Measurements from ENCODE around the gene MIB1.
"Not testable (repeated sequence)": the region's sequence is repeated elsewhere in the genome, so short reads cannot be mapped to it uniquely, and the experiment has no call there.

Gene MIB1

DNA sequence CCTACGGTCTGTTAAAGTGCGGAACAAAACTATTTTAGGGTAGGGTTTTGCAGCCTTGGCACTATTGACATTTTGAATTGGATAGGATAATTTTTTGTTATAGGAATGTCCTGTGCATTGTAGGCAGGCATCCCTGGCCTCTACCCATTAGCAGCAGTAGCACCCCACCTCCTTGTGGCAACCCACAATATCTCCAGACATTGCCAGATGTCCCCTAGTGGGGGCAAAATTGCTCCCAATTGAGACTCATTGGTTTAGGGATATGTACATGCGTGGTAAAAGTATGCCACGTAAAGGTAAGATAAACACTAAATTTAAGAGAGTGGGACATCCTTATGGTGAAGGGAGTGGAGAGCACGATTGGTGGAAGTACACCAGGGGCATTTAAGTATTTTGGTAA, 4.6 kb downstream of the MIB1 start:
- DNase-seq, result no peak

DNA sequence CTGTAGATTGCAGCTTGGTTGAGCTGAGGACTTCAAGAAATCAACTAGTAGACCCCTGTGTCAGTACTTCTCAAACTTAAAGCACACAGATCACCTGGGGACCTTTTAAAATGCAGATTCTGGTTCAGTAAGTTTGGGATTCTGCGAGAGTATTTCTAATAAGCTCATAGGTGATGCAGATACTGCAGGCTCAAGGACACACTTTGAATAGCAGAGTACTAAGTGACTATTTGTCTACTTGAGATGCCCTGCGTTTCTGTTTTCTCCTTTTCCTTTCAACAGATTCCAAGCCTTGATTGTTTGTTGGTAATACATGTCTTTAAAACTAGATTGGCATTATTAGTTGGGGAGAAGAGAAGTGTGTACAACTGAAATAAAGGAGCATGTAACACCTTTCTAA, 6.7 kb downstream of the MIB1 start:
- no peak for DNase-seq

DNA sequence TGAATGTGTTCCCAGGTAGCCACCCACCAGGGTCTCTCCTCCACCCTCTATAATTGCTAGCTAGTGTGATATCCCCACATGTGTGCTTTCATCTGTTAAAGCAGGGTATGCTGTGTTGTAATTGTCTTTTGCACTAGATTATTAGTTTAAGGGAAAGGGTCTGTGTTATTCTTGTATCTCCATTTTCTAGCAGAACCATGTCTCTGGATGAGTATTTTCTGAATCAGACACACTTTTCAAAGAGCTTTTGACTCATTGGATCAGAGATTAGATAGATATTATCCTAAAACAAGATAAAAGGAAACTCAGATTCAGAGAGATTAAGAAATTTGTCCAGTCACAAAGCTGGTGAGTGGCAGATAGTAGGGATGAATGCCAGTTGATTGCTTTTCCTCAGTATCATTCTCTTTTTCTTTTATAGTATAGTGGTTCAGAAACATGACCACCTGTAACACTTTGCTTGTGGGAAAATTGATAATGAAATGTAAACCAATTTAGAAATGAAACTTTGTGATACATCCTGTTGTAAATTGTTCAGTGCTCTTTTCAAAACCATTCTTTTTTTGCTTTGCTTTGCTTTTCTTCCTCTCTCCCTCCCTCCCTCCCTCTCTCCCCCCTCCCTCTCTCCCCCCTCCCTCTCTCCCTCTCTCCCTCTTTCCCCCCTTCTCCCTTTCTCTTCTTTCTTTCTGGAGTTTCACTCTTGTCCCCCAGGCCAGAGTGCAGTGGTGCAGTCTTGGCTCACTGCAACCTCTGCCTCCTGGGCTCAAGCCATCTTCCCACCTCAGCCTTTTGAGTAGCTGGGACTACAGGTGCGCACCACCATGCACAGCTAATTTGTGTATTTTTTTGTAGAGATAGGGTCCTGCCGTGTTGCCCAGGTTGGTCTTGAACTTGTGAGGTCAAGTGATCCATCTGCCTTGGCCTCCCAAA, 7.4 kb downstream of the MIB1 start:
- no peak for DNase-seq

DNA sequence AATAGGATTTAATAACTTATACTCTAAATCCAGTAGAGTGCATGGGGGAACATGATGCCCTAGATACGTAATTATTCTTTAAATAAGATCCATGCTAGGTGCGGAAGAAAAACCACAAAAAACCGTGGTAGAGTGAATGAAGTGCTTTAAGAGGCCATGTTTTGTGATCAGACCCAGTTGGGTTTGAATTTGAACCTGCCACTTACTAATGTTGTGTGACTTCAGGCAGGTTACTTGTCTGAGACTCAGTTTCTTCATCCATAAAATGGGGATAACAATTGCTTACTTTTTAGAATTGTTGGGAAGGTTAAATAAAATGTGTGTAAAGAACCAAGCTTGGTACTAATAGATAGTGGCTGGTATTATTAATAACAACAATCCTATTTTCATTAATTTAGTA, 17.2 kb downstream of the MIB1 start:
- no peak for DNase-seq

DNA sequence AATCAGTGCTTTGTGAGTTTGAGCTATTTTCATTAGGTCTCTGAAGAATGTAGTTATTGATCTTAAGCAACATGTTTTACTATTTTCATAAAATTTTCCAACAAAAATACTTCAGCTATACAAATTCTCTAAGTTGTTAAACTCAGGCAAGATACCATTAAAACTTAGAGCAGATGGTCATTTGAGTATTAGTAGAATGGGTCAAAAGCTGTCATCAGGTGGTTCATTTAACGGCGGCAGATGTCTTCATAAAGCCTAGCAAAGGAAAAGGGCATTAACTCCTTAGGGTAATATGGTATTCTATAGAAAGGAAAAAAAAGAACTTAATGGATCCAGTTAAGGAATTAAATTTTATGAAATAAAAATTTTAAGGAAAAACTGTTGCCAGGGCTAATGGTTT, 19.2 kb downstream of the MIB1 start:
- DNase-seq, result no peak

DNA sequence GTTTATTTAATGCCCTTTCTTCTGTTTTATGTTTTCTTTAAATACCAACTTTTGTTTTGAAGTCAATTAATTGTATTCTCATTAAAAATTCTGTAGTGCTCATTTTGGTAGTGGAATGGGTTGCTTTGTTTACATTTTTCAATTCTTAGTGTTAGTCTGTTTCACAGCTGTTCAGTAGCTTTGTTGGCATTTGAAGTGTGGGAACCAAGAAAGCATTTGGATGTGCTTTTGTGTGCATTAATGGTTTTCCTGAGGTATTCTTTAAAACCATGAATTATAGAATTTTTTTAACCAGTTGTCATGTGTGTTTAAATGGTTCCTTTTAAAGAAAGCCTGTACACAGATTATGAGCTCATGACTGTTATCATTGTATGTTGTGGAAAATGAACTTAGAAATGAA, 19.7 kb downstream of the MIB1 start:
- no peak for DNase-seq

DNA sequence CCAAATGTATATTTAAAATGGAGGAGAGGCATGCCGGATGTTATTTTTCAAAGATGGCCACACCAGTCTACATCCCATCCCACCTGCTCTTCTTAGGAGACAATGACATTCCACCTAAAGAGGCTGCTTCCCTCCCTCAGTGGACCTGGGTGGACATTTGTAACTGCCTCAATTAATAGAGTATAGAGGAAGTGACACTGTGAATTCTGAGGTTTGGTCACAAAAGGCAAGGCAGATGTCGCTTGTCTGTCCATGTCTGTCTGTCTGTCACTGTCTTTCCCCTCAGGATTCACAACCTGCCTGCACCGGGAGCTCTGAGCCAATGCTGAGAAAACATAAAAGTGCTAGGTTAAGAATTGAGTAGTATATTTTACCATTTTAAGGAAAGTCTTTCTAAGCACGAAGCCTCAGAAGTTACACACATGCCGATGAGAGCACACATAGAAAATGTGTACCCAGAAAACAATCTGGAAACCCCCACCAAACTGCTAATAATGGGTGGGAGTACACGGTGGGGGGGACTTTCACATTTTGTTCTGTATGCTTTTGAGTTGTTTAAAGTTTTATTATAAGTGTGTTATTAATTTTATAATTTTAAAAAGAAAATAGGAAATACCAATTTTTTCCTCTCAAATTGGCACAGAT, 21.0 kb downstream of the MIB1 start:
- peak in 1 of 2 experiments; percentile 7 for DNase-seq

DNA sequence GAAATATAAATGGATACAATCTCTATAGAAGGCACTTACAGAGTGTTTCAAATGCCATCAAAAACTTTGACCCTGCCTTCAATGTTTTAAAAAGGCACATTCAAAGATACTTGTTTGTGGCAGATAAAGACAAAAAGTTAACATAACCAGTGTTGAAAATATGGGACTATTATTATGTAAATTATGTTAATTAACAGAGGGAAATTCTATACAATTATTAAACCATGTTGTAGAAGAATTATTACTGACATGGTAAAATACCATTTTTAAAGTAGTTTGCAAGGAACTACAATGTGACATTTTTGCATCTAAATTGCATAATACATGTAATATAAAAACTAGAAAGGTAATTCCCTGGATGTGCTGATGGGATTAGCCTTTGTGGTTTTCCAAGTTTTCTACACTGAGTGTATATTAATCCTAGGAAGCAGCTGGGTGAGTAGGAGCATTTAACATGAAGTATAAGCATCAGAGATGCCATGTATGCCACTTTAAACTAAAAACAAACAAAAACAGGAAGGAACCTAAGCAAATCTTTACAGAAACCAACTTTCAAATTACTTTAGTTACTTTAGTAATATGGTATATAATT, 21.7 kb downstream of the MIB1 start:
- no peak for DNase-seq

DNA sequence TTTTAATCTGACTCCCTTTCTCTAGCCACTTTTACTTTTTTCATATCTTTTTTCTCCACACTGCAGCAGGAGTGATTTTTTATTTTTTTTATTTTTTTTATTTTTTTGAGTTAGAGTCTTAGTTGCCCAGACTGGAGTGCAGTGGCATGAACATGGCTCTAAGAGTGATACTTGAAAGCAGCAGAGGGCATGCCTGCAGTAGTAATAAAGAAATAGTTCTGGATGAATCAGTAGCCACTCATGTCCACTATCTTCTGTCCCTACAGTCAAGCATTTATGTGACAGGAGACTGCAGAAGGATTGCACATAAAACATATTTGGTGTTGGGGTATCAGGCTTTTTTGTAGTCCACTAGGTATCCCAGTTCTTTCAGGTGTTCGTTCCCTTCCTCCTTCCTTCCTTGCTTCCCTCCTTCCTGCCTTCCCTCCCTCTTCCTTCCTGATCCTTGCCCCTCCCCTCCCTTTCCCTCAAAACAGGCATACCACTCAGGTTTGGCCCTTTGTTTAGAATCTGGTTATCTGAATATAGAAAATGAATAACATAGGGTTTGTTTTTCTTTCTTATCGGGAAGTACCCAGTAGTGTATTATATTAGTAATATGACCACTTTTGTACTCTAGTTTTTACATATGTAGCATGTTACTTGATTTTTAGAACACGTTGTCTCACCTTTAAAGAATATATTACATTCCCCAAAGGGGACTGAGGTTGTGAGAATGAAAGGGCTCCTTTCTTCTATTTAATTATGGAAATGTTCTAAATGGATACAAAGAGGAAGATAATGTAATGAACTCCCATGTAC, 23.5 kb downstream of the MIB1 start:
- DNase-seq, result no peak

DNA sequence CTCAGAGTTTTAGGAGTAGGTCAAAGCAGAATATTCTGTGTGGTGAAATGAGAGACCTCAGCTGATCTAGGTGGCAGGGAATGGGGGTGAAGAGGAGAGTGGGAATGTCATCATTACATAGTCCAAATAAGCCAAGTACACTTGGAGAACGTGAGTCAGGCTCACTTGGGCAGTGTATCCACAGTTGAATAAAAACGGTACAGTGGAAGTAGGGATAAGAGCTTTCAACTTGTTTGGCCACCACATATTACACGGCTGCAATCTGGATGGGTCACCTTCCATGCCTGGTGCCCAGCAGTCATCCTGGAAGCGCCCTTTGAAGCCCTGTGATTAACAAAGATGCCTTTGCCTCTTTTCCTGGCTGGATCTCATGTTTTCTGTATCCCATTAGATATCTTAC, 28.6 kb downstream of the MIB1 start:
- DNase-seq, result no peak

DNA sequence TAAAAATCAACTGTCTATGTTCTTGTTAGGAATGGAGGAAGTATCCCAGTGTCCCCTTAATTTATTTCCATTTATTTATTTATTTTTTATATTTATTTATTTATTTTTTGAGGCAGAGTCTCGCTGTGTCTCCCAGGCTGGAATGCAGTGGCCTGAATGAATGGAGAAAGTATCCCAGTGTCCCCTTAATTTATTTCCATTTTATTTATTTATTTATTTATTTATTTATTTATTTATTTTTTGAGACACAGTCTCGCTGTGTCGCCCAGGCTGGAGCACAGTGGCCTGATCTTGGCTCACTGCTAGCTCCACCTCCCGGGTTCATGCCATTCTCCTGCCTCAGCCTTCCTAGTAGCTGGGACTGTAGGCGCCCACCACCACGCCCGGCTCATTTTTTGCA, 34.1 kb downstream of the MIB1 start:
- no peak for DNase-seq

DNA sequence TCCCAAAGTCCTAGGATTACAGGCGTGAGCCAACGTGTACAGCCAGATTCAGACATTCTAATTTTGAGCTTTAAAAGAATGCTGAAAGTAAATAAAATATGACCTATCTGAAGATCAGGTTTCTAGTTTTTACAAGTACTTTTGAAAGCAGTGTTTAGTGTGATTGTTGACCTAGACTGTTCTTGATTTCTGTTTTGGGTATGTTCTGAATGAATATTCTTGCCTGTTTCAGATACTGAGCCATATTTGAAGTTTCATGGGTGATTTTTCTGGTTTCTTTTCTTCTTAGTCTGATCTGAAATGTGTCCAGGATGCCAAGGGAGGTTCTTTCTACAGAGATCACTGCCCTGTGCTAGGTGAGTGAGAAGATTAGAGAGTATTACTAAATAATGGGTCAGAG, 37.2 kb downstream of the MIB1 start:
- no peak for DNase-seq

DNA sequence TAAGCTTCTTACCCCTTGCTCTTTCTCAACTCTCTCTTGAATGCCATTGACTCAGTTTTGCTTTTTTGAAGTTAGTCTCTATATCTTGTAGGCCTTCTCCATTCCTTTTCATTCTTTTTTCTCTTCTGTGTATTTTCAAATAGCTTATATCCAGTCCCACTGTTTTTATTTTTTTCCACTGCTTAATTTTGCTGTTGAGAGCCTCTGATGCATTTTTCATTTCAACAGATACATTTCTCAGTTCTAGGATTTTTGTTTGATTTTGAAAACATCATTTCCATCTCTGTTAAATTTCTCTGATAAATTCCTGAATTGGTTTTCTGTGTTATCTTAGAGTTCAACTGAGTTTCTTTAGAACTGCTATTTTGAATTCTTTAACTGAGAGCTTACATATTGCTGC, 45.9 kb downstream of the MIB1 start:
- no peak for DNase-seq

DNA sequence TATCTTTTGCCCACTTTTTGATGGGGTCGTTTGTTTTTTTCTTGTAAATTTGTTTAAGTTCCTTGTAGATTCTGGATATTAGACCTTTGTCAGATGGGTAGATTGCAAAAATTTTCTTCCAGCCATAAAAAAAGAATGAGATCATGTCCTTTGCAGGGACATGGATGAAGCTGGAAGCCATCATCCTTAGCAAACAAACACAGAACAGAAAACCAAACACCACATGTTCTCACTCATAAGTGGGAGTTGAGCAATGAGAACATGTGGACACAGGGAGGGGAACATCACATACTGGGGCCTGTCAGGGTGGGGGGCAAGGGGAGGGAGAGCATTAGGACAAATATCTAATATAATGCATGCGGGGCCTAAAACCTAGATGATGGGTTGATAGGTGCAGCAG, 55.5 kb downstream of the MIB1 start:
- not testable (repeated sequence) for DNase-seq

DNA sequence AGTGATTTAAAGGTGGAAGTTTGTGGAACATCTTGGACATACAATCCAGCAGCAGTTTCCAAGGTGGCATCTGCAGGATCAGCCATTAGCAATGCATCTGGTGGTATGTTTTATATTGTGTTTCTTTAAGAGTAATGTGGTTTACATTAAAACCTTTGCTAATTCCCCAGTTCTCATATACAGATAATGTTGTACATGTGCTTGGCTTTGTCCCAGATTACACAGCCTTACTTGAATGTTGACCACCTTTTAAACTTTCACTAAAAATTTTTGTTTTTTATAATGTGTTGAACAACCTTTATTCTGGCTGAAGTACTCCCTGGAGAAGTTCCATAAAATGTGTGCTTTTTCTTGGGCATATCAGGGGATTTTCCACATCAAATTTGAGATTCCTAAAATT, 57.5 kb downstream of the MIB1 start:
- no peak for DNase-seq

DNA sequence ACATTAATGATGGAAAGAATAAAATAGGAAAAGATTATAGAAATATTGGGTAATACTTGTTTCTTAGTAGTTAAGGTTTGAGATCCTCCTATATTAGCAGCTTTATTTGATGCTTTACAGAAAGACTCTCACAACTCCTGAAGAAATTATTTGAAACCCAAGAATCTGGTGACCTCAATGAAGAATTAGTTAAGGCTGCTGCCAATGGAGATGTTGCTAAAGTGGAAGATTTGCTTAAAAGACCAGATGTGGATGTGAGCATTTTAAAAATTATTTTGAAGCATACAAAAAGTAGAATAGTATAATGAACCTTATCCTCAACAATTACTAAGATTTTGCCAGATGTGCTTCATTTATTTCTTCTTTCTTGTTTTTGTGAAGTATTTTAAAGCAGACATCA, 59.1 kb downstream of the MIB1 start:
- no peak for DNase-seq

DNA sequence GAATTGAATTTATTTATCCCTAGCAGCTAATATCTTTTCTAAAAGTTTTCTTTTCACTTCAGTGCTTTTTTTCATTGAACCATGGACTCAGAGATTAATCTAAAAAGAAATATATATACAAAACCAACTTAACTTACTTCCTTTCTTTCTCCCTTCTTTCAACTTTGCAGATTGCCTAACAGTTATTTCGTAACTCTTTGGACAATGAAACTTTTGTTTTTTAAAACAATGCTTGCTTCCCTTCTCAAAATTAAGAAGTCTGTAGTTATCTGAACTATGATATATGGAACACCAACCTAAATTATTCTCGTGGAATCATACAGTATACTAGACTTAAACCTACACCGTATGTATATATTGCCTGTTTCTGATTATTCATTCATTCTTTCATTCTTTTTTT, 62.9 kb downstream of the MIB1 start:
- DNase-seq, result peak; percentile 66 to 80

DNA sequence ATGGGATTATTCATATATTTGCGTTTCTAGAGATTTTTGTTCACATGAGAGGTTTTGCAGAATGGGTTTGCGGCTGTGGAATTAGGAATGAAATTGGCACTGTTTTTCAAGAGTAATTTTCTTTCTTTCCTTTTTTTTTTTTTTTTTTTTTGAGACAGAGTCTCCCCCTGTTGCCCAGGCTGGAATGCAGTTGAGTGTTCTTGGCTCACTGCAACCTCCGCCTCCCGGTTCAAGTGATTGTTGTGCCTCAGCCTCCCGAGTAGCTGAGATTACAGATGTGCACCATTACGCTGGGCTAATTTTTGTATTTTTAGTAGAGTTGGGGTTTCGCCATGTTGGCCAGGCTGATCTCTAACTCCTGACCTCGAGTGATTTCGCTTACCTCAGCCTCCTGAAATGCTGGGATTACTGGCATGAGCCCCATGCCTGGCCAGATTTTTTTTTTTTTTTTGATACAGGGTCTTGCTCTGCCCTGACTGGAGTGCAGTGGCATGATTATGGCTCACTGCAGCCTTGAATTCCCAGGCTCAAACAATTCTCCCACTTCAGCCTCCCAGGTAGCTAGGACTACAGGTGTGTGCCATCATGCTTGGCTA, 65.3 kb downstream of the MIB1 start:
- no peak for DNase-seq

DNA sequence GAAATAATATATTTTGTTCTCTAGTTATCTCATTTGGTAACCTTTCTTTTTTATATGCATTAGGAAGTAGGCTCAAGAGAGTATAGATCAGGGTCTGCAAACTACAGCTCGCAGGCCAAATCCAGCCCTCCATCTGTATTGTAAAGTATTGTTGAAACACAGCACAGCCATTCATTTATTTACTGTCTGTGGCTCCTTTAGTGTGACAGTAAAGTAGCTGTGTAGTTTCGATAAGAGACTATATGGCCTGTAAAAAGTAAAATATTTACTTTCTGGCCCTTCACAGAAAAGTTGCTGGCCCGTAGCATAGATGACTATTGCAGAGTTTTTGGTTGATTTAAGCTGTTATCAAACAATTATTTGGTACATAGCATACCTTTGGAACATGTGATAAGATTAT, 67.6 kb downstream of the MIB1 start:
- DNase-seq, result no peak

DNA sequence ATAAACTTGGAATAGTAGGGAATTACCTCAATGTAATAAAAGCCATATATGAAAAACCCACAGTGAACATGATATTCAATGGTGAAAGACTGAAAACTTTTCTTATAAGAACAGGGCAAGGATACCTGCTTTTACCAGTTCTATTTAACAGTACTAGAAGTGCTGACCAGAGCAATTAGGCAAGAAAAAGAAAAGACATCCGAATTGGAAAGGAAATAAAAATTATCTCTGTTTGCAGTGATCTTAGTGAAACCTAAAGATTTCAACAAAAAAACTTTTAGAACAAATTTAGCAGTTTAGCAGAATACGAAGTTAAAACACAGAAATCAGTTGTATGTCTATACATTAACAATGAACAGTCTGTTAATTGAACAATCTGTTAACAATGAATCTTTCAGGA, 69.1 kb downstream of the MIB1 start:
- DNase-seq, result no peak

DNA sequence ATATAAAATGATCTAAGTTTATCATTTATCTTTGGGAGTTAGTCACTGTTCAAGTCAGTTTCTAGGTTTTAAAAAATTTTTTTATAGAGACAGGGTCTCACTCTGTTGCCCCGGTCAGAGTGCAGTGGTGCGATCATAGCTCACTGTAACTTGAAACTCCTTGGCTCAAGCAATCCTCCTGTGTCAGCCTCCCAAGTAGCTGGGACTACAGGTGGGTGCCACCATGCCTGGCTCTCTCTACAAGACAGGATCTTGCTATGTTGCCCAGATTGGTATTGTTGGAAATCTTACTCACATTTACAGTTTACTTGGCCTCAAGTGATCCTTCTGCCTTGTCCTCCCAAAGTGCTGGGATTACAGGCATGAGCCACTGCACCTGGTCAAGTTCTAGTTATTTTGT, 74.5 kb downstream of the MIB1 start:
- DNase-seq, result no peak

DNA sequence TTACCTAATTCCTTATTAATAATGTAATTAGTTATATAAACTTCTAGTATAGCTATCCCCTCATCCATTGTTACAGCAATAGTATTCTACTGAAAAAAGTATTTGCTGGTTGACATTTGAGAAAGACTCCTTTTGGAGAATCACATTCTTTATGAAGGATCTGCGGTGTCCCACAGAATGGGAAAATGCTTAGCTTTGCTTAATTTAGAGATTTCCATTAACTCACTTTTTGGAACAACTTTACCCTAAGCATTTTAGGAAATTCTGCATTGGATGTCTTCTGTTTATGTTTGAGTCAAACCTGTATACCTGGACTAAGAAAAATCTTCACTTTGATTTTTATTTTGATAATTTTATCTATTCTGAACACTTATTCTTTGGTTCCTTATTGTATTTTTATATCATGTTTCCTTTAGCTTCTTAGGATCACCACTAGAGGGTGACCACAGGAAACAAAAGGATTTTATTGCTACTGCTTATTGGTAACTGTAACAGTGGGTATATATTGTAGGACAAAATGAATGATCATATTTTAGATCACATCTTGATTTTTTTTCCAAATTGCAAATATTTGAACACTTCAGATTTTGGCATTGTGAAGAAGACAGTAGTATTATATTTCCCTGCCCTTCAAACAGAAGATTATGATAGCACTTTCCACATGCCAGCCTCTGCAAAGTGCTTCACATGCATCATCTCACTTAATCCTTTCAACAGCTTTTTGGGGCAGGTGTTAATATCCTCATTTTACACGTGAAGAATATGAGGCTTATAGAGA, 79.6 kb downstream of the MIB1 start:
- peak in 1 of 2 experiments; percentile 28 for DNase-seq
